ENCODE results near the gene RAPGEF4.

- TF ChIP-seq GATA1 (IDR thresholded peaks at IDR 0.05; ENCODE audit: low read depth, low read length) (no peak), POLR2A (IDR thresholded peaks at IDR 0.05; ENCODE audit: low read length) (no peak)
Measured at GRCh38 chr2:172995323-172996244, 259.9 kb downstream of the RAPGEF4 start.

Data from erythroblast (primary cell).